ENCODE data around the gene P2RY12.
A peak's percentile ranks its signal among the peaks of the same experiment; 100 is the strongest.

The P2RY12 gene

DNA sequence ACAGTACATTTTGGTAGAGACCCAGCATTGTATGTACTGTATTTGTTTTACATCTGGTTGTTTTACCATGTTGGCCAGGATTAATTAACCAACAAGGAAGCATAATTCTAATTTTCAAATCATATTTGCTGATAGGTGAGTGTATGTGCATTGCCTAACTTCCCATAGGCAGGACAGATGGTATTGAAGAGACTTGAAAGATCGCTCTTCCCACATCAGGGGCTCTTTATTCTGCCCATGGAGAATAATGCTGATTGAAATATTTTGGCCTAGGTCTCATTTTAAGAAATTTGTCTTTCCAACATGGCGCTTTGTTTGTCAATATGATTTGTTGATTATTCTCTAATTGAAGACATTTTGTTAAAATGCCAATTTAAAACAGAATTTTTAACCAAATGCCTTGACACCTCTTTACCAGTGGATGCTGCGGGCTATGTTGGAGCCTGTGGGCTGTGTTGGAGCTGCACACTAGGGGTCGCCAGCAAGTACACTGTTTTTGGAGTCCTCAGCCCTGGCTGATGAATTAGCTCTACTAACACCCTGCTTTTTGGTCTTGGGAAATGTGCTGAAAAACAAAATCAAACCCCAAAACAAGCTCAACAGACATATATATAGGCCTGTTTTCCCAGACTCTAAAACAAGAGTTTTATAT lies 5.3 kb downstream of the P2RY12 start:
- H3K4me3 Mint-ChIP-seq, result no peak overlapping the region
- H3K27ac Mint-ChIP-seq, result no peak overlapping the region
- H3K4me1 Mint-ChIP-seq, result no peaks in the 10 kb centered on the region
- no peaks in the 10 kb centered on the region for H3K36me3 Mint-ChIP-seq
- ATAC-seq, result peak; percentile 36
- H3K9me3 Mint-ChIP-seq, result no peaks in the 10 kb centered on the region
- DNase-seq (ENCODE audit: low spot score in 2 of 2), result no peak

DNA sequence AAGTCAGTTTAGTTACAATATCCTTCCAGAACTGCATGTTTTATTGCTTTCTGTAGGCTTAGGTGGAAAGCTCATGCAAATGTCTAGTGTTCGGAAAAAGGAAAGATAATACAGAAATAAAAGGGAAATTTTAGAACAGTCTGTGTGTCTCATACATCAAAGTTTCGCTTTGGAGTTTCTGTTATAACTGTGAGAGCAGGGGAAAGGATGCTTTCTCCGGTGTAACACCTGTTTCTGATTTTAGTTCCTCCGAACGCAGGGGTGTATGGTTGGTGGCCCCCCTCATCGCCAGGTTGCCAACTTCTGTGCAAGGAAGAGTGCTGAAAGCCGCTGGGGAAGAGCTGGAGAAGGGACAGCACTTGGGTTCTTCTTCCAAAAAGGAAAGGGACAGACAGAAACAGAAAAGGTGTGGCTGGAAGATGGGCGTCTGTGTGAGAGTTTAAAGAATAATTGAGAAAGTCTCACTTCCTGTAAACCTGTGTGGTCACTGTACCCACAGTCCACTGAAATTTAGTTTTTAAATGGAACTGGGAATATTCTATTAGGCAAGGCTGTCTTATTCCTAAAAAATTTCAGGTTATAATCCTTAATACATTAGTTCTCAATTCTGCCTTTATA lies 6.7 kb downstream of the P2RY12 start:
- H3K27ac Mint-ChIP-seq, result no peak overlapping the region
- no peak for DNase-seq (ENCODE audit: low spot score in 2 of 2)
- no peak overlapping the region for H3K4me3 Mint-ChIP-seq
- no peaks in the 10 kb centered on the region for H3K36me3 Mint-ChIP-seq
- H3K4me1 Mint-ChIP-seq, result no peaks in the 10 kb centered on the region
- no peak for ATAC-seq
- no peaks in the 10 kb centered on the region for H3K9me3 Mint-ChIP-seq

DNA sequence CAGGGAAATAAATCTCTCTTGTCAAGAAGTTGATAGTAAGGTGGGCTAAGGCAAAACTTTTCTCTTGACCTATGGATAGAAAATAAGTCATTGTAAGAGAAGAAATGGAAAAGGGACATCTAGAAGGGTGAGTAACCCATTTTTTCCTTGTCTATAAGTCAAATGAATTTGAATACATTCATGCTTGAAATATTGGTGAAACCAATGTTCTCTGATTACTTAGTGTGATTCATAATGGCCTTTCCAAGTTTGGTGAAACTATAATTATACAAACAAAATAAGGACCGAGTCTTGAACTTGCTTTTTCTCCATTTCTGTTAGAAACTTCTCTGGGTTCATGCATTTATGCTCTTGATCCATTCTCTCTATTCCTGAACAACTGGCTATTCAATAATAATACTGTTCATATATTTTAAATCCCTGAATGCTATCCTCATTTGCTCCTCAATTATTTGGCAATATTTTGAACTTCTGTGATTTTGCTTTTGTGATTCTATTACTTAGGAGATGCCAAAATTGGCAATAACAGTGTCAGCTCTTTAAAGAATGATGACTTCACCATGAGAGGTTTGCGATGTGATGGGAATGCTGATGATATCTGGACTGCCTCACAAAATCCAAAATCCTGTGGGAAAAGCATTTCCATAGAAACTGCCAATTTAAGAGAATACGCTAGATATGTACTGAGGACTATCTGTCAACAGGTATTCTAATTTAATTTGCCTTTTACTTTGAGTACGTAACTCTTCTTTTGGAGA lies 12.3 kb downstream of the P2RY12 start:
- ATAC-seq (no peak), DNase-seq (ENCODE audit: low spot score in 2 of 2) (no peak)
- Mint-ChIP-seq H3K27ac (no peak overlapping the region), H3K4me1 (no peaks in the 10 kb centered on the region), H3K36me3 (no peaks in the 10 kb centered on the region), H3K4me3 (no peak overlapping the region), H3K9me3 (no peaks in the 10 kb centered on the region)

GRCh38 chr3:151371526-151371925 lies 13.0 kb downstream of the P2RY12 start:
- no peak for ATAC-seq
- Mint-ChIP-seq H3K27ac (no peak overlapping the region), H3K9me3 (no peaks in the 10 kb centered on the region), H3K4me1 (no peaks in the 10 kb centered on the region), H3K36me3 (no peaks in the 10 kb centered on the region), H3K4me3 (no peak overlapping the region)
- DNase-seq (ENCODE audit: low spot score in 2 of 2), result no peak

GRCh38 chr3:151367448-151367847 lies 17.1 kb downstream of the P2RY12 start:
- DNase-seq (ENCODE audit: low spot score in 2 of 2) (no peak), ATAC-seq (no peak)
- no peaks in the 10 kb centered on the region for H3K4me1 Mint-ChIP-seq
- H3K36me3 Mint-ChIP-seq, result no peaks in the 10 kb centered on the region
- no peak overlapping the region for H3K4me3 Mint-ChIP-seq
- no peak overlapping the region for H3K27ac Mint-ChIP-seq
- no peaks in the 10 kb centered on the region for H3K9me3 Mint-ChIP-seq

GRCh38 chr3:151366993-151367392 lies 17.6 kb downstream of the P2RY12 start:
- ATAC-seq (no peak), DNase-seq (ENCODE audit: low spot score in 2 of 2) (no peak)
- H3K4me3 Mint-ChIP-seq, result no peak overlapping the region
- H3K4me1 Mint-ChIP-seq, result no peaks in the 10 kb centered on the region
- H3K27ac Mint-ChIP-seq, result no peak overlapping the region
- H3K36me3 Mint-ChIP-seq, result no peaks in the 10 kb centered on the region
- no peaks in the 10 kb centered on the region for H3K9me3 Mint-ChIP-seq

- Mint-ChIP-seq H3K4me3 (no peak overlapping the region), H3K36me3 (no peaks in the 10 kb centered on the region), H3K27ac (no peak overlapping the region), H3K4me1 (no peaks in the 10 kb centered on the region), H3K9me3 (no peaks in the 10 kb centered on the region)
- ATAC-seq (no peak), DNase-seq (ENCODE audit: low spot score in 2 of 2) (no peak)
Measured at GRCh38 chr3:151362751-151363174, 21.8 kb downstream of the P2RY12 start.

DNA sequence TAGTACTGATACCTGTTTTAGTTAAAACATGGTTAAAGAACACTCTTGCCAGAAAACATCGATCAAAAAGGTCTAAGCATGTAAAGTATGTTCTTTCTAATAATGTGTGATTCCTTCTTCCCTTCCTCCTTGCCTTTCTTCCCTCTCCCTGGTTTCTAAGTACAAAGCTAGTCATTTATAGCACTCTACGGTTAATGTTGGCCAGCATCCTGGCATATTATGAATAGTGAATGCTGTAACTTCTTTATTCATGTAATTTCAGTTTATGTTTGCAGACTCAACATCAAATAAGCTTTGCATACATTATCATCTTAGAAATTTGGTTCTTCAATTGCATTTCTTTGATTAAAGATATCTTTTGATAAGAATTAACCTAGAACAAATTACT lies 27.1 kb downstream of the P2RY12 start:
- H3K9me3 Mint-ChIP-seq, result no peaks in the 10 kb centered on the region
- no peaks in the 10 kb centered on the region for H3K36me3 Mint-ChIP-seq
- H3K4me1 Mint-ChIP-seq, result no peaks in the 10 kb centered on the region
- no peak for ATAC-seq
- H3K27ac Mint-ChIP-seq, result no peak overlapping the region
- DNase-seq (ENCODE audit: low spot score in 2 of 2), result no peak
- no peak overlapping the region for H3K4me3 Mint-ChIP-seq

- Mint-ChIP-seq H3K27ac (no peak overlapping the region), H3K4me3 (no peak overlapping the region), H3K36me3 (no peaks in the 10 kb centered on the region), H3K4me1 (no peaks in the 10 kb centered on the region), H3K9me3 (no peaks in the 10 kb centered on the region)
- DNase-seq (ENCODE audit: low spot score in 2 of 2), result no peak
- ATAC-seq, result no peak
Measured at GRCh38 chr3:151356794-151357462, 27.6 kb downstream of the P2RY12 start.

GRCh38 chr3:151351648-151352047 lies 32.9 kb downstream of the P2RY12 start:
- H3K27ac Mint-ChIP-seq, result no peak overlapping the region
- no peaks in the 10 kb centered on the region for H3K9me3 Mint-ChIP-seq
- peaks cover 13% of the 10 kb centered on the region for H3K4me1 Mint-ChIP-seq
- DNase-seq (ENCODE audit: low spot score in 2 of 2) (no peak), ATAC-seq (no peak)
- H3K36me3 Mint-ChIP-seq, result no peaks in the 10 kb centered on the region
- peak overlapping the region; percentile 11 for H3K4me3 Mint-ChIP-seq

DNA sequence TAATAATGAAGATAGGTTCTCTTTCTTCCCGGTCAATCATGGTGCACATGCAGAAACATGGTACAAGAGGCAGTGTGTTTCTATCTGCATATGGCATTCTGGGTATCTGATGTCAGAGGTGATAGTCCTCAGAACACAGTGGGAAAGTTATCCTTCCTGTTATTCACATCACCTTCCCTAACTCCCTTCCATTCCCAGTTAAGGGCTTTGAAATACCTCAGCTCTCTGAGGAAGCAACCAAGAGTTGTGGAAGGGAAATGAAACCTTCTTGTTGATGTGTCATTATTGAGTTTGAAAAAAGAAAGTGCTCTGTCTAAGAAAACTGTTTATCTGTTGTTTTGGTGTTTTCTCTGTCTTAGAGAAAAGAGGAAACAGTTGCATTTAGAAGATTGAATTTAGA lies 33.3 kb downstream of the P2RY12 start:
- Mint-ChIP-seq H3K4me3 (peak overlapping the region; percentile 11), H3K9me3 (no peaks in the 10 kb centered on the region), H3K36me3 (no peaks in the 10 kb centered on the region), H3K27ac (no peak overlapping the region), H3K4me1 (peaks cover 16% of the 10 kb centered on the region)
- ATAC-seq, result no peak
- DNase-seq (ENCODE audit: low spot score in 2 of 2), result no peak

DNA sequence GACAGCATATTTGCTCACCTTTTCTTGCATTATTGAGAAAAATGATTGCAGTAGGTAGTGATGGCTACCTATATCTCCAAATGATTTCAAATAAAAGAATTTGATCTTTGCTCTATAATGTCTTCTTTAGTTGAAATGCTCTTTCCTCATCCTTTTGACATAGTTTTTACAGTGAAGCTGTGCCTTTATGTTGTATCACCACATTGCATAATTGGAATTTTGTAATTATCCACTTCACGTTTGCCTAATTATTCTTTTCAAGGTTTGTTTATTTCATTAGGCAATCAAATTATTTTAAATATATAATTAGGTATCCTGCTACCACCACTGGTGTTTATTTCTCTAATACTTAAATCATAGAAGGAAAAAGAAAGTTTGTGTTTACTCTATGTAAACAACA lies 33.9 kb downstream of the P2RY12 start:
- ATAC-seq (no peak), DNase-seq (ENCODE audit: low spot score in 2 of 2) (no peak)
- Mint-ChIP-seq H3K36me3 (no peaks in the 10 kb centered on the region), H3K9me3 (no peaks in the 10 kb centered on the region), H3K27ac (no peak overlapping the region), H3K4me1 (peaks cover 22% of the 10 kb centered on the region), H3K4me3 (no peak overlapping the region)

- no peak for ATAC-seq
Measured at GRCh38 chr3:151347432-151347831, 37.1 kb downstream of the P2RY12 start.

GRCh38 chr3:151346292-151346691 lies 38.3 kb downstream of the P2RY12 start:
- H3K36me3 Mint-ChIP-seq, result no peaks in the 10 kb centered on the region
- peaks cover 18% of the 10 kb centered on the region for H3K4me1 Mint-ChIP-seq
- H3K27ac Mint-ChIP-seq, result no peak overlapping the region
- DNase-seq (ENCODE audit: low spot score in 2 of 2) (no peak), ATAC-seq (peak; percentile 40)
- peak overlapping the region; percentile 10 for H3K4me3 Mint-ChIP-seq
- no peaks in the 10 kb centered on the region for H3K9me3 Mint-ChIP-seq

More at GRCh38 chr3:151347432-151347831, 37.1 kb downstream of the P2RY12 start:
- Mint-ChIP-seq H3K9me3 (no peaks in the 10 kb centered on the region), H3K4me1 (peaks cover 22% of the 10 kb centered on the region), H3K27ac (no peak overlapping the region), H3K36me3 (no peaks in the 10 kb centered on the region), H3K4me3 (no peak overlapping the region)
- no peak for DNase-seq (ENCODE audit: low spot score in 2 of 2)

GRCh38 chr3:151345859-151346258 lies 38.7 kb downstream of the P2RY12 start:
- H3K9me3 Mint-ChIP-seq, result no peaks in the 10 kb centered on the region
- no peak overlapping the region for H3K27ac Mint-ChIP-seq
- no peak for ATAC-seq
- H3K36me3 Mint-ChIP-seq, result no peaks in the 10 kb centered on the region
- no peak for DNase-seq (ENCODE audit: low spot score in 2 of 2)
- H3K4me3 Mint-ChIP-seq, result peak overlapping the region; percentile 10
- peaks cover 16% of the 10 kb centered on the region for H3K4me1 Mint-ChIP-seq
